Measurements from ENCODE around the gene S100A7. TPM values are rescaled to one million over a fixed set of nuclear protein-coding genes. Genes with fewer than 3 reads are reported as not detected.
A peak's percentile ranks its signal among the peaks of the same experiment; 100 is the strongest.

S100A7 gene
- total and polyA plus RNA-seq, 9 of the 15 experiments (the other 6 are each of a cell fraction or from before 2014, with no cell fraction given), result not detected

DNA sequence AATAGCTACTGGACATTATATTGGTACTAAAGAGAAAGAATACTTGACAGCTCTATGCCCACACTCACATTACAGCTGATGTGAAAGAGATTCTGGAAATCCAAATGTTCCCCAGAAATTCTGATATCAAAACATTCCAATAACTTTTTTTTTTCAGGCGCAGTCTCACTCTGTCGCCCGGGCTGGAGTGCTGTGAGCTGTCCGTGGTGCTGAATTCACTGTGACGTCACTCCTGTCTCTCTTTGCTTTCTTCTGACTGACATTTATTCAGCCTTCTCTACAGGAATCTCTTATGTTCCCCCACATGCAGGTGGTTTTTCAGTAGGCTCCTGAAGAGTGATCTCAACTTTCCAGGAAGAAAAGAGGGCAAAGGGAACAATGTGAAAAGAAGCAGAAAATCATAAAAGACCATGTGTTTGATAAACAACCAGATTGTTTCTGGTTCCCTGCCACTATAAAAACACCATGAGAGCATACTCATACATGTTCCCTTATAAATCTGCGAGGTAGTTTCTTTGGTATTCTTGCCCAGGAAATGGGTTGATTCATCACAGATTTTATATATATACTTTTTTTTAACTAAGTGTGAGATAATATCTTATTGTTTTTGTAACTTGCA lies 37.9 kb downstream of the S100A7 start (continued):
- peak; percentile 25; the same call in 1 of the 2 replicates for TF ChIP-seq STAG1 (CRISPR knock-in tag; IDR thresholded peaks at IDR 0.05; ENCODE audit: borderline replicate concordance)
- TF ChIP-seq HDAC2 (IDR thresholded peaks at IDR 0.05), result peak; percentile 47; the same call in 1 of the 2 replicates
- peak in 1 of 2 experiments; percentile 44; a peak in 1 of 4 replicates for TF ChIP-seq NRF1 (conservative IDR thresholded peaks at IDR 0.05 in 1 of 2, IDR thresholded peaks at IDR 0.05 in 1 of 2)
- no peak for TF ChIP-seq TRIM28 (IDR thresholded peaks at IDR 0.05)
- 0 out of 2 replicates have a peak, but pooled peaks have one; percentile 78 for TF ChIP-seq ZNF197 (CRISPR knock-in tag; IDR thresholded peaks at IDR 0.05; ENCODE audit: low read depth)
- TF ChIP-seq NCOA6 (IDR thresholded peaks at IDR 0.05), result 0 out of 2 replicates have a peak, but pooled peaks have one; percentile 37
- TF ChIP-seq, protein P1, sequence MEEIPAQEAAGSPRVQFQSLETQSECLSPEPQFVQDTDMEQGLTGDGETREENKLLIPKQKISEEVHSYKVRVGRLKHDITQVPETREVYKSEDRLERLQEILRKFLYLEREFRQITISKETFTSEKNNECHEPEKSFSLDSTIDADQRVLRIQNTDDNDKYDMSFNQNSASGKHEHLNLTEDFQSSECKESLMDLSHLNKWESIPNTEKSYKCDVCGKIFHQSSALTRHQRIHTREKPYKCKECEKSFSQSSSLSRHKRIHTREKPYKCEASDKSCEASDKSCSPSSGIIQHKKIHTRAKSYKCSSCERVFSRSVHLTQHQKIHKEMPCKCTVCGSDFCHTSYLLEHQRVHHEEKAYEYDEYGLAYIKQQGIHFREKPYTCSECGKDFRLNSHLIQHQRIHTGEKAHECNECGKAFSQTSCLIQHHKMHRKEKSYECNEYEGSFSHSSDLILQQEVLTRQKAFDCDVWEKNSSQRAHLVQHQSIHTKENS (CRISPR knock-in tag; IDR thresholded peaks at IDR 0.05), result no peak
- TF ChIP-seq DNMT1 (IDR thresholded peaks at IDR 0.05), result no peak
- TF ChIP-seq CREM (IDR thresholded peaks at IDR 0.05; ENCODE audit: low read depth), result peak; percentile 98
- TF ChIP-seq ZNF57 (CRISPR knock-in tag; IDR thresholded peaks at IDR 0.05), result no peak
- peak; percentile 99 for TF ChIP-seq REST (IDR thresholded peaks at IDR 0.05; ENCODE audit: borderline replicate concordance)
- TF ChIP-seq REST (CRISPR knock-in tag; IDR thresholded peaks at IDR 0.05; ENCODE audit: low read depth), result peak; percentile 97
- TF ChIP-seq FOSL1 (tag; conservative IDR thresholded peaks at IDR 0.05), result 0 out of 2 replicates have a peak, but pooled peaks have one; percentile 24
- TF ChIP-seq ZNF395 (CRISPR knock-in tag; IDR thresholded peaks at IDR 0.05), result peak; percentile 55; the same call in 1 of the 2 replicates

All from K562 (cell line).